Fibroblast of pulmonary artery (primary cell): ENCODE data around the gene HSF2BP.

Experiments
- DNase-seq: peaks from one replicate; pipeline ENCODE4 v3.0.0-alpha.2; 2010; ENCODE audit warnings: low read depth
- H3K4me3 ChIP-seq: replicated peaks from 2 replicates; pipeline ENCODE4 v1.5.1; 2011; ENCODE audit warnings: low read depth, mild to moderate bottlenecking, control low read depth, low read length, moderate library complexity
- CTCF ChIP-seq: IDR thresholded peaks from 2 replicates; pipeline ENCODE4 v1.5.1; 2011; ENCODE audit warnings: mild to moderate bottlenecking, control low read depth, low read length, inconsistent platforms; ENCODE audit errors: missing control alignments

The HSF2BP gene

GRCh38 chr21:43669828-43670605, 10.7 kb upstream of the HSF2BP start:
- no peak for DNase-seq
- no peak overlapping the region for H3K4me3 ChIP-seq
- no peak for TF ChIP-seq CTCF

GRCh38 chr21:43667191-43667904, 8.1 kb upstream of the HSF2BP start:
- no peak overlapping the region for H3K4me3 ChIP-seq
- DNase-seq, result peak; percentile 61
- TF ChIP-seq CTCF, result no peak

- H3K4me3 ChIP-seq, result no peak overlapping the region
- no peak for TF ChIP-seq CTCF
- no peak for DNase-seq
Measured at GRCh38 chr21:43665879-43666278, 6.6 kb upstream of the HSF2BP start.

GRCh38 chr21:43664358-43664757, 5.1 kb upstream of the HSF2BP start:
- TF ChIP-seq CTCF, result no peak
- DNase-seq, result no peak
- H3K4me3 ChIP-seq, result no peak overlapping the region

GRCh38 chr21:43663033-43663432, 3.7 kb upstream of the HSF2BP start:
- DNase-seq, result no peak
- TF ChIP-seq CTCF, result no peak
- no peak overlapping the region for H3K4me3 ChIP-seq

GRCh38 chr21:43662286-43662685, 3.0 kb upstream of the HSF2BP start:
- no peak overlapping the region for H3K4me3 ChIP-seq
- no peak for DNase-seq
- no peak for TF ChIP-seq CTCF
